Measurements from ENCODE around the gene SOD2.
A peak's percentile ranks its signal among the peaks of the same experiment; 100 is the strongest.
"Not testable (repeated sequence)": the region's sequence is repeated elsewhere in the genome, so short reads cannot be mapped to it uniquely, and the experiment has no call there.

SOD2 gene

DNA sequence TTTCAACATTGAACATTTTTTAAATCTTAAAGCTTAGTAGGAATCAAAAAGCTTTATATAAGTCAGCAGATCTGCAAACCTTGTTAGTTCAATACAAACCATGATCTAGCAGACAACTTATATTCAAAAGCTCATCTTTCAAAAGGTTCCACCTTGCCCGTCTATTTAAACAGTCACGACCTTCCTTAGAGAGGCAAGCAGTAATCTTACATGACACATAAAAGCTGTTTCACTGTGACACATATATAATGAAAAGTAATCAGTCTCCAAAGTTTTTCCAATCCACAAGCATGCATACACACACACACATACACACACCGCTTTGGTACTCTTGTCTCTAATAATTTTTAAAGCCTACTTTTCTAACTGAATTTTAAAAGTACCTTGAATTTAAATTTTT is 12.9 kb downstream of the SOD2 start:
- DNase-seq: no peak

DNA sequence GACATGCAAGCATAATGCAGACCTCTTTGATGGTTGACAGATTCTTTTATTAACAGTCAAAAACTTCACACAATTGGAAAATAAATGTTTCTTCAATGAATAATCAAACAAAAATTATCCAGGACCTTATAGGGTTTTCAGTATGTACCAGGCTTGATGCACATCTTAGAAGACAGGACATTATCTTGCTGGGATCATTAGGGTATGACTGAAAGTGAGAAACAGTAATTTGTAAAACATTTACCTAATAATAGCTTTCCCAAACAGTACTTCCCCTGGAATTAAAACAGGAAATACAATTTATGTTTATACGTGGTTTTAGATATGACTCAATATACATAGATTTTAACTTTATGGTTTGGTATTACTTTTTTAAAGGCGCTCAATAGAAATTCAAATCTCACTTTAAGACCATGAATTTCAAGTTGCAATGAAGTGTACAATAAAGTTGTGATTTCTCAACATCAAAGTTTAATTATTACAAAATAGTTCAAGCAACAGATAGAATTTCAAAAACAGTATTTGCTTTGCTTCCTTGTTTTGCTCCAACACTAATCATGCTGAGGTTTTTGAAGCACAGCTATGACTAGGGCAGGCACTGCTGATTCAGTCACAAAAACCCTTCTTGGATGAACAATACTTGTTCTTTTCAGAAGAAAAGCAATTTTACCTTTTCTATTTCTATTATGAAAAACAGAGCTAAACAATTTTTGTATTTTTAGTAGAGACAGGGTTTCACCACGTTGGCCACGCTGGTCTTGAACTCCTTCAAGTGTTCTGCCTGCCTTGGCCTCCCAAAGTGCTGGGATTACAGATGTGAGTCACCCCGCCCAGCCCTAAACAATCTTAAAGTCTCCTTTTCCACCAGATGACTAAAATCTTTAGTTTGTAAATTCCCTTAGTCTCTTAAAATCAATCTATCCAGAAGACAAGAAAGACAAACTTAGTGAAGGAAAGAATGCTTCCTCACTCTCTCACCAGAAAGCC is 13.7 kb downstream of the SOD2 start:
- no peak for DNase-seq

DNA sequence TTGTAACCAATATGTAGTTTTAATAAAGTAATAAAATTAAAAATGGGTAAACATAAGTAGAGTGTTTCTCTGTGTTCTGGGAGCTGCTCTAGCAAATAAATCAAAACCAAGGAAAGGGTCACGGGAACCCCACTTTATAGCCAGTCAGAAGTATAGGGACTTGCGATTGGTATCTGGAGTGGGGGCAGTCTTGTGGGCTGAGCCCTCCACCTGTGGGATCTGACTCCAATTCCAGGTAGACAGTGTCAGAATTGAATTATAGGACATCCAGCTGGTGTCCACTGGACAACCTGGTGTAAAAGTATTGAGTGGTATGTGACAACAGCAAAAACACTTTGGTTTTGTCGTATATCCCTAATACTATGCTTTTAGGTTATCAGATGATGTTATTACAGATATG is 14.5 kb downstream of the SOD2 start:
- DNase-seq: no peak

DNA sequence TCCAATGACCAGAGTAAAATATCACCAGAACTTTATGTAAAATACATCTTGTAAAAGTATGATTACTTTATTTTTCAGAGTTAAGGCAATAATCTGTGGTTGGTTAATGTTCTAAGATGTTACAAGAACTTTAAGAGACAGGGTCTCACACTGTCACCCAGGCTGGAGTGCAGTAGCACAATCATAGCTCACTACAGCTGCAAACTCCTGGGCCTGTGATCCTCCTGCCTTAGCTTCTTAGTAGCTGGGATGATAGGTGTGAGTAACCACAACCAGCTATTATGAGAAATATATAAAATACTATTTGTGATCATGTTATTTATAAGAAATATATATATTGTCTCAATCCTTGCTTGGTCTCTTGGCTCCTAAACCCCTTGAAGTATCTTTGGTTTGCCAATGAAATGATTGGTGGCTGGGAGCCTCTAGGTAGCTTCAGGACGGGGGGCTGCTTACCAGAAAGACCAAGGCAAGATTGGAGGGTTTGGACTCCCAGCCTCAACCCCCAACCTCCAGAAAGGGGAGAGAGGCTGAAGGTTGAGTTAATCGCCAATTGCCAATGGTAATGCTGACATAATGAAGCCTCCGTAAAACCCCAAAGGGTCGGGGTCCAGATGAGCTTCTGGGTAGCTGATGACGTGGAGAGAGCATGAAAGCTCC is 15.4 kb downstream of the SOD2 start:
- no peak for DNase-seq

DNA sequence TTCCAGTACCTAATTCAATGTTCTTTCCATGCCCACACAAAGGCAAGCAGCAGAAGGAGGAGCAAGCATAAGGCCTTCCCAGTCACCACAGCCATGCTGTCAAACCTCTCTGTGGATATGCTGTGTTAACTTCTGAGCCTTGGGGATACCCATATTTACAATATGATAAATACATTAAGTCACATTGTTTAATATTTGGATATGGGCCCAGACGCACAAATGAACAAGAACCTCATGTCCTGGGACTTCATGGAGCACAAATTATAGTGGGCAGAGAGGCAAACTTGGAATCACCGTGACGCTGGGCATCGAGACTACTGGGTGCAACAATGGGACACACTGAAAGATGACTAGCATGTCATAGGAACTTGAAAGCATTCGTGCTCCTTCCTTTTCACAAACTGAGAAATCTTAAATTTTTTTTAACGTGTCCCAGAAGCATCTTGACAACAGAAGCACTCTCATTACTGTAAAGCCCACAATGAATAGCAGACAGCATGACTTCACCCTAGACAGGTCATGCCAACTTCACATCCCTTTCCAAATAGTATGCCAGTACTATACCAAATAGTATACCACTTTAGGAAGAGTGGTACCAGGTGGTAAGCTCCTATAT is 16.0 kb downstream of the SOD2 start:
- DNase-seq: no peak

DNA sequence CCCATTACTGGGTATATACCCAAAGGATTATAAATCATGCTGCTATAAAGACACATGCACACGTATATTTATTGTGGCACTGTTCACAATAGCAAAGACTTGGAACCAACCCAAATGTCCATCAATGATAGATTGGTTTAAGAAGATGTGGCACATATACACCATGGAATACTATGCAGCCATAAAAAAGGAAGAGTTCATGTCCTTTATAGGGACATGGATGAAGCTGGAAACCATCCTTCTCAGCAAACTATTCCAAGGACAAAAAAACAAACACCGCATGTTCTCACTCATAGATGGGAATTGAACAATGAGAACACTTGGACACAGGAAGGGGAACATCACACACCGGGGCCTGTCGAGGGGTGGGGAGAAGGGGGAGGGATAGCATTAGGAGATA is 16.8 kb downstream of the SOD2 start:
- not testable (repeated sequence) for DNase-seq

DNA sequence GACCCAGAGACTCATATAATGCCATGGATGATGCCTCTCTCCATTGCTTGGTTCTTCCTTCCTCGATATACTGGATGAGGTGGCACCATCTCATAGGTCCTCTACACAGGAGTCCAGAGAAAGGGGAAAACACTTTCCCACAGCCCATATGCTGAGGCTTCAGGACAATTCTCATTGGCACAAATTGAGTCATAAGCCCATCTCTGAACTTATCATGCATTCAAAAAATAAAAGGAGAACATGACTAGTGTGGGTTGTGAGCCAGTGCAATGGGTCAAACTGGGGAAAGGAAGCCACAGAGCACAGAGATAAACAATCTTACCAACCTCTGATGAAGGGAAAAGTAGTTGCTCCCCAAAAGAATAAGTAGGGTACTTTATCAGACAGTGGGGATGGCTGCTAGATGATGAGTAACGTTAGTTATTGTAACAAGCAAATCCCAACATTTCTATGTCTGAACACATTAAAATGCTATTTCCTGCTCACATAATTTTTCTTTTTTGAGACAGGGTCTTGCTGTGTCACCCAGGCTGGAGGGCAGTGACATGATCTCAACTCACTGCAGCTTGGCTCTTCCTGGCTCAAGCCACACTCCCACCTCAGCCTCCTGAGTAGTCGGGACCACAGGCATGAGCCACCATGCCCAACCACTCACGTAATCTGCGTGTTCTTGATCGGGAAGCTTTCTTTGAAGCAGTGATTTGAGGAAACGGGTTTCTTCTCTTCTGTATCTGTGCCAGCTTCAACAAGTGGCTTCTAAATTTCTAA is 27.0 kb downstream of the SOD2 start:
- DNase-seq: no peak

DNA sequence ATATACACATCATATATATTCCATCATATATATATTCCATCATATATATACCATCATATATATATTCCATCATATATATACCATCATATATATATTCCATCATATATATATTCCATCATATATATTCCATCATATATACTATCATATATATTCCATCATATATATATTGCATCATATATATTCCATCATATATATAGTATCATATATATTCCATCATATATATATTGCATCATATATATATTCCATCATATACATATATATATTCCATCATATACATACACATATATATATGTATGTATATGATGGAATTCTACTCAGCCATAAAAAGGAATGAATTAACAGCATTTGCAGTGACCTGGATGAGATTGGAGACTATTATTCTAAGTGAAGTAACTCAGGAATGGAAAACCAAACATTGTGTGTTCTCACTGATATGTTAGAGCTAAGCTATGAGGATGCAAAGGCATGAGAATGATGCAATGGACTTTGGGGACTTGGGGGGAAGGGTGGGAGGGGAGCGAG is 29.6 kb downstream of the SOD2 start:
- DNase-seq: not testable (repeated sequence)

DNA sequence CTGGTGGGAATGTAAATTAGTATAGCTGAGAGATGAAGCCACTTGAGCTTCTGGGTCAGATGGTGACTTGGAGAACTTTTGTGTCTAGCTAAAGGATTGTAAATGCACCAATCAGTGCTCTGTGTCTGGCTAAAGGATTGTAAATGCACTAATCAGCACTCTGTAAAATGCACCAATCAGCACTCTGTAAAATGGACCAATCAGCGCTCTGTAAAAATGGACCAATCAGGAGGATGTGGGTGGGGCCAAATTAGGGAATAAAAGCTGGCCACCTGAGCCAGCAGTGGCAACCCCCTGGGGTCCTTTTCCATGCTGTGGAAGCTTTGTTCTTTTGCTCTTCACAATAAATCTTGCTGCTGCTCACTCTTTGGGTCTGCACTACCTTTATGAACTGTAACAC is 31.1 kb downstream of the SOD2 start:
- DNase-seq: not testable (repeated sequence)

DNA sequence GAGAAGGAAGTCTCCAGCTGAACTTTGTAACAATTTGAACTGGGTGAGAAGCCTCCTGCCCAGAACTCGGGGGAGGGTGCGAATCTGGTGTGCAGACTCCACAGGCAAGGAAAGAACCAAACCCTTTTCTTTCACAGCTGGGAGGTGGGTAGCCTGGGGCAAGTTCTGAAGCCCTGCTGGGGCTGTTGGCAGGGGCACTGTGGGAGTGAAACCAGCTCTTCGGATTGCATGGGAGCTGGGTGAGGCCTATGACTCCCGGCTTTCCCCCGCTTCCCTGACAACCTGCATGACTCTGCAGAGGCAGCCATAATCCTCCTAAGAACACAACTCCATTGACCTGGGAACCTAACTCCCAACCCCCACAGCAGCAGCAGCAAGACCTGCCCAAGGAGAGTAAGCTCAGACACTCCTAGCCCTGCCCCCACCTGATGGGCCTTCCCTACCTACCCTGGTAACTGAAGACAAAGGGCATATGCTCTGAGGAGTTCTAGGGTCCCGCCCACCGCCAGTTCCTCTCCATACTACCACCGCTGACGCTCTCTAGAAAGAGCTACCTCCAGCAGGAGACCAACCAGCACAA is 37.5 kb downstream of the SOD2 start:
- DNase-seq: no peak

DNA sequence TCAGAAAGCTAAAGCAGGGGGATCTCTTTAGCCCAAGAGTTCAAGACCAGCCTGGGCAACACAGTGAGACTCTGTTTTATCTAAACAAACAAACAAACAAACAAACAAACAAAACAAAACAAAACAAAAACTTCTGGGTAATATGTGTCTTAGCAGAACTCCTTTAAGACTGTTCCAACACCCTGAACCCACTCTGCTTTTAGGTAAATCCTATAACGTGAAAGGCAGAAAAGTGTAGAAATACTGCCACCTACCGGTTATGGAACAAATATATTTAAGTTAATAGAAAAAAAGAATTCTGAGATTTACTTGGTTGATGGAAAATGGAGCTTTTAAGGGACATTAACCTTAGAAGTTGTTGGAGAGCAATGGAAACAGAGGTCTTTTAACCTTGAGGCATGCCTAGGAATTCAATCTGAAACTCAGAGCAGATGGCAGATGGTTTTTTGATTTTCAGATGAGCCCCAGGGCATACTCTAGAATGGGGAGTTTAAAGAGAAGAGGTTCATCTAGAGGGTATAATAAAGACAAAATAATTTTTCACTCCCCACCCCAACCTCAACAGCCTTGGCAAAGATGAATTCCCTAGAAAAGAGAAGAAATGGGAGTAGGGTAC is 38.5 kb downstream of the SOD2 start:
- peak; percentile 21 for DNase-seq

DNA sequence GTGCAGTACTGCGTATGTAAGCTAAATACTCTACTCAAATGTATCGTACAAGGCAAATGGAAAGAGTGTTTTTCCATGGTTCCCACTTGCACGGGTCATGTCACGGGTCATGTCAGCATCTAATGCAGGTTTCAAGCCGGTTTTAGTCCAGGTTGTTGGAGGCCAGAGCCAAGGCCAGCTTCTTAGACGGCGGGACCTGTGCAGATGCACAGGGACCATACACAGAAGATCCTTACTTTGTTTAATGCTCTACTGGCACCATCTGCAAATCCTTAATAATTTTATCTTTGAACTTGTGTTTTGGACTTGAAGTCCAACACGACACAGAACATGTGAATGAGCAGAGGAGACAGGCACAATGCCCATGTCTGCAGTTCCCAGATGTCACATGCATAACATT is 42.7 kb downstream of the SOD2 start:
- no peak for DNase-seq

DNA sequence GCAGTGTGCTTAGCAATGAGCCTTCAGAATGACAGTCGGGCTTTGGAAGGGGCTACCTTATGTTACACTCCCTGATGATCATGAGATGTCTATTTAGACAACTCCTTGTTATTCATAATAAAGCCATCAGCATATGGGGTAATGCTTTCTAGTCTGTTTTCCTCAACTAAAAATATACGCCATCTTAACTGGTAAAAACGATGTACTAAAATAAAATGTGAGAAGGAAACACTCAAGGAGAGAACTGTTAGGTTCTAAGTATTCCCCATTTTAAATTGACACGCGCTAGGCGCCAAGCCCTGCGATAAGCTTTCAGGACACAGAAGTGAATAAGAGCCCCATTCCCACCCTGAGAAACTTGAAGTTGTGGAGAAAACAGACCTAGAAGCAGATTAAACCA is 43.6 kb downstream of the SOD2 start:
- no peak for DNase-seq

DNA sequence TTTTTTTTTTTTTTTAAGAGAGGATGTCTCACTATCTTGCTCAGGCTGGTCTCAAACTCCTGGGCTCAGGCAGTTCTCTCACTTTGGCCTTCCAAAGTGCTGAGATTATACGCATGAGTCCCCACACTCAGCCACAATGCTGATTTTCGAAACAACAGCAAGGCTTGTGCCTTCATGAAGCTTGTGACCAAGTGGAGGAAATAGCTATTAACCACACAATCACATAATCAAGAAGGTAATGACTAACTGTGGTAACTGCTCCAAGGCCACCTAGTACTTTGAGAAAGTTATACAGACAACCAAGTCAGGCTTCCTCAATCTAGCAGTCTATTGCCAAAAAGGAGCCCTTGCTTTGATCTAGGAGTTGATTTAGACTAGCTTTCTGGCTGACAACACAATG is 46.3 kb downstream of the SOD2 start:
- no peak for DNase-seq

DNA sequence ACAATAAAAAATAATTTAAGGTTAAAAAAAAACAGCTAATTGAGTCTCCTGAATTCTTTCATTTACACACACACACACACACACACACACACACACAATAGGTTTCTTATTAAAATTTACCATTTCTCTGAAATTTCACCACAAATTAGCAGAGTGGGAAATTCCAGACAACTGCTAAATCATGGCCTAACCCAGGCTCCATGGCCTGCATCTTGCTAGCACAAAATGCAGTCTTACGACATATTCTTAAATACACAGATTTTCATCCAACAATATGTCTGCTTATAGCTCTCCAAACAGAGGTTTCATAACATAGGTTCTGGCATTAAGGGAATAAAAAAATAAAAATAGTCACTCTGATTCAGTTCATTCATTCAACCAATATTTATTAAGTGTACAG is 46.9 kb downstream of the SOD2 start:
- no peak for DNase-seq

DNA sequence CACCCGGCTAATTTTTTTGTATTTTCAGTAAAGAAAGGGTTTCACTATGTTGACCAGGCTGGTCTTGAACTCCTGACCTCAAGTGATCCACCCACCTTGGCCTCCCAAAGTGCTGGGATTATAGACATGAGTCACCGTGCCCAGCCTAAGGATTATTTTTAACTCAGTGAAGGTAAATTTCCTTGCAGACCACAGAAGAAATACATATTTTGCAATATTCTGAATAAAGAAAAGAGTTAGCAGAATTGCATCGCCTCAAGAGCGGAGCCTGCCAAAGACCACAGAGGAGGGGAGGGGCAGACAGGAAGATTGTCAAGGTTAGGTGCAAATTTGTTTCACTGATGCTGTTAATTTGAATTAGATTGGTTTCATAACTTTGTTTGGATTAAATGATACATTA is 47.4 kb downstream of the SOD2 start:
- no peak for DNase-seq
